ENCODE results near the gene NCSTN.

NCSTN gene

GRCh38 chr1:160407839-160408801, 64.9 kb downstream of the NCSTN start:
- DNase-seq = no peak
